Fibroblast of skin of scalp (primary cell): ENCODE measurements around the gene GCA.

ENCODE experiments used
- DNase-seq: peaks from one replicate; pipeline ENCODE4 v3.0.0-alpha.2; 2013

Gene GCA

DNA sequence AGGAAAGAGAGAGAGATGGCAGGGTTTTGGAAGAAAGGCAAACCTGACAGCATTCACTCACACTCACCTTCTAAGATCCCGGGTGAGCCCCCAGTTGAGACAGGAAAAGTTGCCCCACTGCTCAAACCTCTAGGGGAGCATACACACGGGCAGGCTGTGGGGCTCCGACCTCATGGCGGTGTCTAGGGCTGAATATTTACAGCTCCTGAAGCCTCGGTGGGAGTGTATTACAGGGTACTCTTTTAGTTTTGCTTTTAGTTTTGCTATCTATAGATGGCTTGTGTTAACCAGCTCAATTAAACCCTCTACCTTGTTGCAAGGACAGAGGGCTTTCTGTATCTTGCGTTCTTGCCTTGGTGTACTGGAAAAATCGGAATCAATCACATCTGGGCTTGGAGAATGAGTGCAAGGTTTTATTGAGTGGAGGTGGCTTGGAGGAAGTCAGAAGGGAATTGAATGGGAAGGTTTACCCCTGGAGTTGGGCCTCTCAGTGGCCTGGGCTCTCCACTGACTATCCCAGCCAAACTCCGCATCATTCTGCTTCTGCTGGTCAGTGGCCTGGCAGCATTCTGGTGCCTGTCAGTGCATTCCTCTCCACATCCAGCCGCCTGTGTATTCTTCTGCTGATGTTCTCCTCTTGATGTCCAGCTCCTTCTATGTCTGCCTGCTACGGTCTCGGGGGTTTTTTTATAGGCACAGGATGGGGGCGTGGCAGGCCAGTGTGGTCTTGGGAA is 15.3 kb upstream of the GCA start:
- no peak for DNase-seq

DNA sequence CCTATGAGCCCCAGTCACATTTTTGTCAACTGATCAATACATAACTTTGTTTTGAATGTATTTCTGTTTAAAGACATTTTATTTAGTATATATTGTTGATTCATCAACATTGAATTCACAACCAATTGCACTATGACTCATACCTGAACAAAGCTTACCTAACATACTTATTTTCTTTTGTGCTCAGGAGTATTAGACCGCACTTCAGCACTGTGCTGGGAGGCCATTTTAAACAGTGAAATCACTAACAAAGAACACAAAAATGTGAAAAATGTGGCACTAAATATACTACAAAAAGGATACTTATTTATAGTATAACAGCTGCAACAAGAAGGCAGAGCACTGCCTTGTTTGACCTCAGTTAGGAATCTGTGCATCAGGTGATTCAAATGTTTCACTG is 13.1 kb upstream of the GCA start:
- DNase-seq, result no peak

GRCh38 chr2:162333968-162334367 is 10.0 kb upstream of the GCA start:
- DNase-seq, result peak; percentile 29

DNA sequence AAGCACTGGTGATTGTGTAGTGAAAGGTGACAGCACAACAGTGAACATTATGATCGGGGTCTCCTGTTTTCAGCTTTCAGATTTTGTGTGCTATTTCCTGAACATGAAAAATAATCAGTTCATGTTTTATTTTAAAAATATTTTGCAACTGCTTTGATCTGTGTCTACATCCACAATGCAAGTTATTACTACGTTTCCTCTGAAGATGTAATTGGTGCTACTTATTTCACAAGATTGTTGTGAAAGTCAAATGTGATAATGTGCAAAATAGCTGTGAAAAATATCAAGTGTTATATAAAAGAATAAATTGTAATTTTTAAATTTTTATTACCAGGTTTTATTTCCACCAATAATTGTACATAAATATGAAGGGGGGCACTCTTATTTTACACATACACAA is 6.1 kb upstream of the GCA start:
- no peak for DNase-seq

DNA sequence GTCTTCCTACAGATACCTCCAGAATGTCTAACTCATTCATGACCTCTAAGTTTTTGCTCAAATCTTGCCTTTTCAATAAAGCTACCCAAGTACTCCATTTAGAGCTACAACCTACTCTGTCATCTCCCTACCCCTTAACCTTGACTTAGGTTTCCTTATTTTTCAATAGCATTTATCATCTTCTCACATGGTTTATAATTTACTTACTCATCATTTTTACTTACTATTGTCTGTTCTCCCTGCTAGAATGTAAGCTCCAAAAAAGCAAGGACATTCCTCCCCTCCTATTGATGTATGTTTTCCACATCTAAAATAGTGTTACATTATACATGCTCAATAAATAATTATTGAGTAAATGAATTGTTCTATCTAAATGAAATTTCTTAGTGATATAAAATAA is 3.1 kb upstream of the GCA start:
- no peak for DNase-seq

DNA sequence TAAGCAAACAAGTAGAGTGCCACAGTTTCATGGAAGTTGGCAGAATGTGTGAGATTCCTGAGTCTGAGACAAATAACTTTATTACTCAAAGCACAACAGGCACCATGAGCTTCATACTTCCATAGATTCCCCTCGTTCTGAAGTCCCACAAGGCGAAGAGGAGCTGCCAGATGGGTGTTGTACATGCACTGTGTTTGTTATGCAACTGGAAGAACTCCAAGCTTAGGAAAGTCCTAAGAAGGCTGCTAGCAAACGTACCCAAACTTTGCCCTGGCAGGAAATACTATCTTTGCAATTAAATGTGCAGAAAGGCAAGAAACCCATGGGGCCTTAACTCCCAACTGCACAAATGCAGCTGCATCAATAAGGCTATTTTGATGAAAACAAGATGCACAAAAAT is 1.6 kb upstream of the GCA start:
- DNase-seq, result no peak

DNA sequence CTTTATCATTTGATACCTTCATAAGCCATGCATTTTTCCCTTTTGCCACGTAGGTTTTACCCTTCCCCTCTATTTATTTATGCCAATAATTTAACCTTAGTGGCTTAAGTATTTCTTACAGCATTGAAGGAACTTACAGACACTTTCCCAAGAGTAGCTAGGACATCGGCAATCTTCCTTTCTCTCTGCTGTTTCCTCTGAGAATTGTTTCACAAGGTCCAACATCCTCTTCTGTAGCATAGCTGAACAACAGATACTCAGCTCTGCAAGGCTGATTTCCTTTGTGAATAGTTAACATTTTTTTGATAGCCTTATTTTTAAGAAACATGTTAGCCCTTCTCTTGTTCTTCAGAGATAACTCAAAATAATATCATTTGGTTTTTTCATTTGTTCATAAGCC is 1.1 kb upstream of the GCA start:
- DNase-seq, result no peak

- no peak for DNase-seq
Observed at GRCh38 chr2:162343492-162343823, 474 bp upstream of the GCA start.

DNA sequence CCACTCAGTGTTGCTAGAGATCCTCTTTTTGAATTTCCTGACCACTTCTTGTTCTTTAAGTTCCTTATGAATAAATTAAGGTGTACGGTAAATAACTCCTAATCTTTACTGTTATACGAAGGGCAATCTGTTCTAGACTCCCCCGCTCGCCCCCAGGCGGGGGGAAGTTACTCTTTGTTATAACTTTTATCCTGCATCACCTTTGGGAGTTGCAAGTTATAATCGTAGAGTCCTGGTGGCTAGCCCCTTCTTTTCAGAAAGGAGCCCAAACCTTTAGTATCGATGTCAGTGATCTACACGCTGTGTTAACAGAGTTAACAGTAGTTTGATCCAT is 652 bp downstream of the GCA start:
- no peak for DNase-seq

- DNase-seq, result no peak
Observed at GRCh38 chr2:162365392-162365791, 21.5 kb downstream of the GCA start.

DNA sequence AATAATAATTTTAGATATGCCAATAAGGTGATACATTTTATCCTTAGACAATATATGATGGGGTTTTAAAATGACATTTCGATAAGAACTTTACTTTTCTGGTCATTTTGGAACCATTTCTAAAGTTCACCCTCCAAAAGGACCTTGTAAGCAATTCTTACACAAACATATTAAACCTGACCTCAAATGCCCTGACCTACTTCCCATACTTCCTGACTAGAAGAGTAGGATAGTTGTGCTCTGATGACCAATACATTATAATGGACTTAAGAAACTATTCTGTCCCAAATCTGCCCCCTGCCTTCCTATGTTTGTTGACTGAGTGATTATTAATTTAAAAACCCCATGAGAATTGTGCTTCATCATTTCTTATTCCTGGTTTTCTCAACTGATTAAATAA is 24.6 kb downstream of the GCA start:
- no peak for DNase-seq

GRCh38 chr2:162369551-162369950 is 25.6 kb downstream of the GCA start:
- DNase-seq, result peak; percentile 30

- peak; percentile 36 for DNase-seq
Observed at GRCh38 chr2:162370931-162371330, 27.0 kb downstream of the GCA start.

DNA sequence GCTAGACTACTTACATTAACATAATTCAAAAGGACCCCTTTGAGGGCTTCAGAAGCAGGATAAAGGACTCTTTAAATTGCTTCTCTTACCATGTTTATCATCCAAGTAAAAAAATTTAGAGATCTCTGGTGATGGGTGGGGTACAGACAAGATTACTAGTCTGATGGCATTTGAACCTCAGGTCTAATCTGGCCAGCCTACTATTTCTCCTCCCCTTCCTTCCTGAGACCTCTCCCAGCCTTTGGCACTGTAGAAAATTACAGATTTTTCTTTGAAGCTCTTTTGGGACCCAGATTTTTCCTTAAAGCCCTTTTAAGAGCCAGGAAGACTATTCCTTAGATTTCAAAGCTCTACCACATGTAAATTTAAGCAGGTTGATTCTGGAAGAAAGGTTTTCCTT is 28.9 kb downstream of the GCA start:
- no peak for DNase-seq

- DNase-seq, result no peak
Observed at GRCh38 chr2:162379719-162380580, 36.0 kb downstream of the GCA start.

DNA sequence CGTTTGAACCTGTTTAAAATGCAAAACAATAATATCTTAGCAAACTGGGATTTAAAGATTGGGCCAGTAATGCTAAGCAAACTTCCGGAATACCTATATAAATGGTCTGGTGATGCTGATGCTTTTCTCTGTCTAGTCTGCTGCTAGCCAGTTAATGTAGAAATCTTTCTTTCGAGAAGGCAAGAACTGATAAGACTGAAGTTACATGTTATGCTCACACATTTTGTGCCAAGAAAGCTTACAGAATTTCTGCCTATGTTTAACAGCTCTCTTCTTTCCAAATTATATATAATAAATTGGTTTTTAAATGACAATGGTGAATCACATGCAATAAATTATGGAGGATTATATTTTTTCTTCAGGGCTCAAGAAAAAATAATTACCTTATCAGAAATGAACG is 37.9 kb downstream of the GCA start:
- no peak for DNase-seq

GRCh38 chr2:162382278-162382677 is 38.3 kb downstream of the GCA start:
- peak; percentile 27 for DNase-seq

GRCh38 chr2:162385536-162385935 is 41.6 kb downstream of the GCA start:
- DNase-seq, result no peak

- no peak for DNase-seq
Observed at GRCh38 chr2:162390801-162391200, 46.9 kb downstream of the GCA start.

DNA sequence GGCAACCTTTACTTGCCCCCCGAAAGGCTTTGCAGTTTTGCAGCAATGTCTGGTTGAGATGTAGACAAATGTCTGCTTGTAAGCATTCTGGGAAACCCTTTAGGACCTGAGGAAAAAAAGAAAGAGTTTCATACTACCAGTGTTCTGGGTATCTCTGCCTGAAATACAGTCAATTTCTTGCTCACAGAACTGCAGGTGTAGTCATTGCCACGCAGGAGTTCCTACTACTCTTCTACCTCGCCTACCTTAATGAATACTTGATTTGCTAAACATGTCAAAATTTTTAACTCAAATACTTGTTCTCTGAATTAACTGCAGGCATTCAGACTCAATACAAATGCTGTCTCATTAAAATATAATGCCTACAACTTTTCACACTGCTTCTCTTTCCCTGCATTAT is 56.4 kb downstream of the GCA start:
- DNase-seq, result no peak

DNA sequence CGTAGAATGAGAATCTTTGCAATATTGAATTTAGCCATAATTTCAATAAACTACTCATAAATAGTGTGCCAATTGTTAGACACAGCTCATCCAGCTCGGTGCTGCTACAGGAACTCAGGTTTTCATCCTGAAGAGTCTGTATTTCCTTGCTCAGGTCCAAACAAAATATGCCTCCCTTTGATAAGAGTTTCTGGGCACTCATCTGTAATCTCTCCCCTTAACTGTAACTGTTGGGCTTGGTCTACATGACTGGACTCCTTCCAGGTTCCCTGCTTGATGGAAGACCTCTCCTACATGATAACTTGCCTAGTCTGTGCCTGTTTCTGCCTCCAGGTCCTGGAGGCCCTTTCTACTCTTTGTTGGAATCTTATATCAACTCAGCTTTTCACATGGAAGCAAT is 57.9 kb downstream of the GCA start:
- no peak for DNase-seq

- peak; percentile 46 for DNase-seq
Observed at GRCh38 chr2:162403884-162404283, 60.0 kb downstream of the GCA start.
